OCI-LY1 (cell line): Measurements from ENCODE around the gene GLDN.

Experiments
- CTCF ChIP-seq: fragments of 200-600 bp; sonication (generic), shearing (Covaris generic); IDR thresholded peaks from 2 replicates; pipeline ENCODE4 v1.5.1; 2017; ENCODE audit warnings: mild to moderate bottlenecking, antibody characterized with exemption, low read length, moderate library complexity, mixed read lengths
- EZH2 ChIP-seq: fragments of 200-600 bp; sonication (generic), shearing (Covaris generic); IDR thresholded peaks from 2 replicates; pipeline ENCODE4 v1.8.0; 2017; ENCODE audit warnings: borderline replicate concordance, mixed run types, mild to moderate bottlenecking, antibody characterized with exemption, low read length, moderate library complexity, mixed read lengths

- TF ChIP-seq EZH2, result no peak
- no peak for TF ChIP-seq CTCF
Measured at GRCh38 chr15:51374131-51374530, 32.7 kb downstream of the GLDN start.
